ENCODE results near the gene TCERG1L.
"Not testable (repeated sequence)": the region's sequence is repeated elsewhere in the genome, so short reads cannot be mapped to it uniquely, and the experiment has no call there.

TCERG1L gene

DNA sequence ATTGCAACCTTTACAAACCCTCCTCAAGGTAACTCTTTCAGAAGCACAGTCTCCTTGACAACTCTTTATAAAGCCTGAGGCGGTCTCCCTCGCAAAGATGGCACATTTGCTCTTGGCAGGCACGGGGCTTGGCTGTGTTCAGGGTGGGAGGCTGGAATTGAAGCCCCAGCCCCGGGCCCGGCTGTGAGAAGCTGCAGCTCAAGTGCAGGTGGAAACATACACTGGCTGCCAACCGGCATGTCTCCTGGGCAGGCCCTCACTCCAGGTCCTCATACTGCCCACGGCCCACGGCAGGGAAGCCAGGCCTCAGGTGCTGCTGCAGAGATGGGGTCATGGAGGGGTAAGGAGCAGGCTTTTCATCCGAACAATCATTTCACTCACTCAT, 194.5 kb downstream of the TCERG1L start:
- DNase-seq, result no peak

DNA sequence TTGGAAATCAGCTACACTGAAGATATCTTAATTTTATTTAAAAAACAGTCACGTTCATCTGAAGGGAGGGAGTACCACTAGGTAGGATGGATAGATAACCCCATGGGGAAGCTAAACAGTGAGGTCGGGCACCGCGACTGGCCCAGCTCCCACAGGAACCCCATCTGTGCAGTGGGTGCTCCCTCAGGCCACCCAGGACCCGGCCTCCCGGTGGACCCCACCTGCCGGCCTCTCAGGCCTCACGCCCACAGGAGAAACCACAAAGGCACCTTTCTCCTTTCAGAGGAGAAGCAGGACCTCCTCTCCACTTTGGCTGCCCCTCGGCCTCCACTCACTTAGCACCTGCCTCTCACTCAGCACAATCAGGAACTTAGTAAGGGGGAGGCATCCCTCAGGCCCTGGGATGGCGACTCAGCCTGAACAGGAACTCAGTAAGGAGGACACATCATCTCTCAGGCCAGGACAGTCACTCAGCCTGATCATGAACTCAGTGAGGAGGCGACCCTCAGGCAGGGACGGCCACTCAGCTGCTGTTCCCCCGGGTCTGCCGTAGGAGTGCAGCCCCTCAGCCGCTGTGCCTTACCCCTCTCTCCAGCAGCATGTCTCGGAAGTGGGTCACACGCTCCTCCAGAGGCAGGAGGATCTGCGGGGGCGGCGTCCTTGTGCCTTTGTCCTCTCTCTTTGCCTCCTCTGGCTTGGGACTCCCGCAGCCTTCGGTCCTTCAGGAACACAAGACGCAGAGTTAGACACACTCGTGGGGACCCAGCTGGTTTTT, 195.1 kb downstream of the TCERG1L start:
- no peak for DNase-seq

DNA sequence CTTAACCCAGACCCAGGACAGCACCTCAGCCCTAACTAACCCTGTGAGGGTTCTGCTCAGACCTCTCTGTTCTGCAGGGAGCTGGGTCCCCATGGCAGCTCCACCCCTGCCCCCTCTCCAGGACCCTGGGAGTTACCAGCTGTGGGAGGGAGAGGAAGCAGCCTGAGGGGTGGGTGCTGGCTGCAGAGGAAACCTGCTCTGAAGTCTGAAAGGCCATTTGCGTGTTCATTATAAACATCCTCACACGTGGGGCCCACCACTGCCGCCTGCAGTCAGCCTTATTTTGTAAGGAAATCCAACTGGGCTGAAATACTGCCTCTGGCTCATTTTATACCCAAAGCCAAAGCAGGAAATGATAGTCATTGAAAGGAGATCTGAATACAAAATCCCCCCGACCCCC, 195.7 kb downstream of the TCERG1L start:
- DNase-seq, result no peak

DNA sequence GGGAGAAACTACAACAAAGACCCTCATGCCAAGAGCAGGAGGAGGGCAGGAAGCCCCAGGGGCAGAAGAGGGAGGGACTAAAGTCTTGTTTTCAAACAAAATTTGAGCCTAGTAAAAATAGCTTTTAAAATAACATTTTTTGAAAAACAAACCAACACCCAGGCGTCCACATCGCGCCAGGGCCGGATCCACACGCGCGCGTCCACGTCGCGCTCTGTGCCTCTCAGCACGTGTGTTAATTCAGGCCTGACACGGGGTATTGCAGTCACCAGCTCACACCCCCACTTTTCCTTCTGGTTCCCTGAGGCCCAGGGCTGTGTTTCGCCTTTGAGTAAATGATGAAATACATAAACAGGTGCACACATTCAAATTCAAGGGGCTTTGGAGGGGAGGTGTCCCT, 196.2 kb downstream of the TCERG1L start:
- DNase-seq, result no peak

DNA sequence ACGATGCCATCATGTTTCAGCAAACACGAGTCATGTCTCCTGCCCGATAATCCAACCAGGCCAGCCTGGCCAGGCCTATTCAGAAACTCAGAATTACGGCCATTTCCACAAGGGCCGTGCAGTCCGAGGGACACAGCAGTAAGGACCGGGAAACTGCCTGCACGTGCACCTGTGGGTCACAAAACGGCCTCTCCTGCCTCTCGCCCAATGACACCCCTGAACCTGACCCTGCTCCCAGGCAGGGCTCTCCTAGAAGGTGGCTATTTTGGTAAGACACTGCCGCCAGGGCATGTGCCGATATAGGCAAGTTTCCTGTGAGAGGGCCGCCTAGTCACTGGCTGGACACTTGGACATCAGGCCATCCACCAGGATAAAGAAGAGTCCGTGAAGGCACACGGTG, 196.7 kb downstream of the TCERG1L start:
- DNase-seq, result no peak

DNA sequence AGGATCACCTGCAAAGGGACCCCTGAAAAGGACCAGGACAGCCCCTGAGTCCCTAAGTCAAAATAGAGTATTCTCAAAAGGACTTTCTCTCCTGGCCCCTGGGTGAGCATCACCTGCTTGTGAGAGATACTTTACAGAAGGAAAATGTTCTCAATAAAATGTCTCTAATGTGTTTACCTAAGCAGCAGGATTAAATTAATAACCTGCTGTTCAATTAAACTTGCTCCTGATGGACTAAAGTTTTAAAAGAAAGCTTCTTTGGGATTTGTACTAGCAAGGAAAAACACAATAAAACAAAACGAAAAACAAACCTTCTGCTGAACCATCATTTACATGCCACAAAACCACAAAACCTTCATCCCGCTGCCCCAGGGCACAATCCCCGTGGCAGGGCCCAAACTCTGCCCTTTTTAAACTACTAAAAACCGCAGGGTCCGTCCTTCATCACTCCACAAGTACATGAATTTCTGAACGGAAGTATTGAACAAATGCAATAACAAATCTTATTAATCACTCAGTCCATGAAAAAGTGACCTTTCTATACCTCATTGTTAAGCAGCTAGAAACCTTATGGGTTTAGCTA, 197.7 kb downstream of the TCERG1L start:
- no peak for DNase-seq

DNA sequence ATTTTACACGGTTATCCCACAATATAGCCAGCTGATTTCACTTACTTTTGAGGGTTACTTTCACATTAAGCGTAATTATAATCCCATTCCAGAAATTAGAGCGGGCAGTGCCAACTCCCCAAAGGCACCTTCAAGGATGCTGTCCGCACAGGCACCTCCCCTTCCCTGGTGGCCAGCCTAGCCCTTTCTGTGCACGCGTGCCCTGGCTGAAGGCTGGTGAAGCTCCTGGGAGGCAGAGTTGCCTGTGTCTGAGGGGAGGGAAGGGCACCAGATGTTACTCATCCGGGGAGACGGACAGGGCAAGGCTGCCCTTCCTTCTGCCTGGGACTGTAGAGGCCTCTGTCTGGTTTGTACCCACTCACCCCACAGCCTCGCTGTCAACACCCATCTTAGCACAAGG, 198.4 kb downstream of the TCERG1L start:
- DNase-seq, result no peak

DNA sequence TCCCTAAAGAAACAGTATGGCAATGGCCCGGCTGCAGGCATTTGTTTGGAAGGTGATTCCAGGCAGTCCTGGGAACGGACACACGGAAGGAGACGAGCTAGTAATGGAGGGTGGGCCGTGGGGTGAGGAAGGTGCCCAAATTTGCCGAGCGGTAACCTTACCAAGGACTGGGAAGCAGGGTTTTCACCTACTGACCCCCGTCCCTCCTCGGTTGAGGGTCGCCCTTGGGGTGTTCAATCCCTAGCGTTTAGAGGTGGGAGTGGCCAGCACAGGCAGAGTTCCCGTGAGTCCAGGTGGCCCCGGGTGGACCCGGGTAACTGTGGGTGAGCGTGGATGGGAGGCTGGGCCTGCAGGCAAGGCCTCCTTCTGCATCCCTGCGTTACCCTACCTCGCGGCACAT, 198.8 kb downstream of the TCERG1L start:
- DNase-seq, result no peak

DNA sequence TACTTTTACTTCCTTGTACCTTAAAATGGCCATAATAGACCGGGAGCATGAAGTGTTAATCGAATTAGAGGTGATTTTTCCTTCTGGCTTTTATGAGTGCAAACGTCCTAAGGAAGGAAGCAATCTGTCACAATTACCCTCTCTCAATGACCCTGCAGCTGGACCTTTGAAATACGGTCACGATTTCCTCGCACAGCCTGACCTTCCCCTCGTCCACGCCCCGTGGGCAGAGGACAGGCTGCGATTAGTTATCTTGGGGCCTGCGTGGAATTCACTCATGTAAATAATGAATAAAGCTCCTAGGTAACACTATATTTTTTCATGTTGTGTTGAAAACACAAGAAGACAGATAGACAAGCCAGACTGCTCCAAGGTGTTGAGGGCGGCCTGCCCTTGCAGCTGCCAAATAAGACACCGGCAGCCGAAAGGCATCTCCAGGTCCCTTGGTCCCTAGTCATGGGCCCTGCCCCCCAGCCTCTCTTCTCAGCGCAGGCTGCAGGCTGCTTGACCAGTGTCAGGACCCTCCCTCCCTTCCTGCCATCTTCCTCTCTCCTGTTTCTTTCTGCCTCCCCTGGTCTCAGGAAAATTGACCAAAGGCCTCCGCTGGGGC, 199.9 kb downstream of the TCERG1L start:
- DNase-seq, result no peak

DNA sequence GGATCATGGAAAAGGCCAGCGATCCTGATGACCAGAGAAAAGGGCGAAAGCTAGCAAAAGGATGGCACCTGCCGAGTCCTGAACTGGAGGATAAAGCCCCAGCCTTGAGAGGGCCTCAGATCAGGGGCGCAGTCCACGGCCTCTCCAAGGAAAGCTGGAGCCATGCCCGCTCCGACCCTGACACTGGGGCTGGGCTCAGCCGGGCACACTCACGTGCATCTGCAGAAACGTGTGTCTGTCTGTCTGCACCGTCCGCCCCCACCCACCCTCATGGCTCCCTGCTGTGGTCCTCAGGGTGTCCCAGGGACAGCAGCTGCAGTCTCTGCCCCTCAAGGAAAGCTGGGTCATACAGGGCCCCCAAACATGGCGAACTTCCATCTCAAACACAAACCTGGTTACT, 200.5 kb downstream of the TCERG1L start:
- DNase-seq, result no peak

DNA sequence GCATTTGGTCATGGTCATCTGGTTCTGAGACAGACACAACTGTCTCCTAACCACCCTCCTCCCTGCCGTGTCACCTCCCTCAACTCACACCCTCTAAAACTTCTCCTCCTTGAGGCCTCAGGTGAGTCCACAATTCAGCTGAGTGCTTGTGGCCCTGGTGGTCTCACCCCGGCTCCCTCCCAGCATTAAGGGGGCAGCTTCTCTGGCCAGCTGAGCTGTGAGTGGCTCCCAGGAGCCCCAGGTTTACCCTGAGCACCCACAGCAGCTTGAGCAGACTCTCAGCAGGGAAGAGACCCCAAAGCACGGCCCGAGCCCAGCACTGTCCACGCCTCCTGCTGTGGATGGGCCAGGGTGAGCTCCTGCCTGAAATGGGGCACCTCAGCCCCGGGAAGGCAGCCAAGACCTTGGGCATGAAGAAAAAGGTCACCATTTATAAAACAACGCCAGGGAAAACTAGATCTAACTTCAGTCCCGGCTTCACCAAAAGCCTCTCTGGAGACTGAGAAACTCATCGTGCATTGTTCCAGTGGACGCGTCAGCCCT, 201.2 kb downstream of the TCERG1L start:
- no peak for DNase-seq

DNA sequence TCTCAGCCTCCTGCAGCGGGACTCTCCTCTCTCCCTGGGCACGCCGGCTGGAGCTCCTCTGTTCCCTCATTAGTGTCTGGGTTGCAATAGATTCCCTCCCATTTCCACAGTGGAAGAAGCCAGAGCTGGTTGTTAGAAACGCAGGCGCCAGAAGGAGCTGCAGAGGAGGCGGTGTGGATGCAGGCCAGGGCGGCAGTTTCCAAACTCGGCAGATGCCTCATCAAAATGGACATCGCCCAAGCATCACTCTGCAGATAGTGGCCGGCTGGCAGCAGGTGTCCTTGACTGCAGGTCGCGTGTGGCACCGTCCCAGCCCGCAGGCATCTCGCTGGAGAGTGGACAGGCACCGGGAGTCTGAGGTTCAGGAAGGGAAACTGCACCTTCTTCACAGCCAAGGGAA, 201.8 kb downstream of the TCERG1L start:
- DNase-seq, result no peak

DNA sequence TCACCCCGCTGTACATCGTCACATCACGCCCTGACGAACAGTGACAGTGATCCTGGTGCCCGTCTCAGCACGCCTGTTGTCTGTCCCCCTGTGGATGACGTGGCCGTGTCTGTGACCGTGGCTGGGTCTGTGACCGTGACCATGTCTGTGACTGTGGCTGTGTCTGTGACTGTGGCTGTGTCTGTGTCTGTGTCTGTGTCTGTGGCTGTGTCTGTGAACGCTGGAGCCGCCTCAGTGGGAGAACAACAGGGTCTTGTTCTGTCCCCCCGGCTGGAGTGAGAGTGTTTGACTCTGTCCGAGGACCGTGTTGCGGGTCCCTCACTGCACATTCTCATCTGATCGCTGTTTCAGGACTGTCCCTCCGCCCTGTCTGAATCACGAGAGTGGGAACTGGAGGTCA, 202.2 kb downstream of the TCERG1L start:
- no peak for DNase-seq

DNA sequence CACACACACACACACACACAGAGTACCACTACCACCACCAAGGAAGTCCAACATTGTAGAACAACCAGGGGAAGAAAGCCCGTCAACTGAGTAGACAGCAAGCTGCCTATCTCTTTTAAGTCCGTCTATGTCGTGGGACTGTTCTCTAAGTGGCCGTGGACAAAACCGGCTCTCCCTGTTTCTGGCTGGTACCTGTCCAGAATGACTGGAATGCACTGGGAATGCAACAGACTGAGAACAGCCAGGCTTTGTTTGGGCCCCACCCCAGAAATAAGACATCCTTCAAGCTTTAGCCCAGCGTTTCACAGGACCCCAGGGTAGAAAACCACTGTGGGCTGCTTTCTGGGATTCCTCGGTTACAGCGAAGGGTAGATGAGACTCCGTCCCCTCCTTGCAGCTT, 203.6 kb downstream of the TCERG1L start:
- no peak for DNase-seq

DNA sequence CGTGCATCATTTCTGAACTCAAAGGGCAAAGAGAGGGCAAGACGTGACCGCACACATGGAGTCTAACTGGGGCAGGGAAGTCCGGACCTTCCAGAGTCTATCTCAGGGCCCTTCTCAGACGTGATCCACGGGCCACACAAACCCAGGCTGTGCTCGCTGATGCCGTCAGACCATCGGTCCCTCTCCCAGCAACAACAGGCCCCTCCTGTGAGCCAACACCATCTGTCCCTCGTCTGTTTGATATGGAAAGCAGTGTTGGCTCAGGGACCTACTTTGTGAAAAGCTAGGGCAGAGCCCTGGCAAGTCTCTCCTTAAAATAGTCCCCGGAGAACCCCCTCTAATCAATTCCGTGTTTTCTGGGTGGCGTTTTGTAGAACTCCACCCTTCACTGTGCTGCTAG, 208.8 kb downstream of the TCERG1L start:
- no peak for DNase-seq

DNA sequence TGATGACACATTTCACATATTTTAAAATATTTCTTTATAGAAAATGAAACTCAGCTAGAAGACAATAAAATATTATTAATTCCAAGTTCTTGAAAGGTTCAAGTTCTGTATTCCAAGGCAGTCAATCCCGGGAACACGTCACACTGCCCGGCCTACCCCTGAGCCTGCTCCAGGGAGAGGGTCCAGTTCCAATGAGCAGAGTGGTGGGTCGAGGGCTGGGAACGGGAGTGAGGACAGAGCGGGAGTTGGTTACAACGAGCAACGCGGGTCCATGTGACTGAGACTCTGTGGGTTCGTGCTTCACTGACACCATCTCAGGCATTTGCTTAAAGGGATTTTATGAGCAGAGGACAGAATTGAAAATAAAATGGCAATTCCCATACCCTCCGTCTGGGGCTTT, 209.4 kb downstream of the TCERG1L start:
- DNase-seq, result no peak

DNA sequence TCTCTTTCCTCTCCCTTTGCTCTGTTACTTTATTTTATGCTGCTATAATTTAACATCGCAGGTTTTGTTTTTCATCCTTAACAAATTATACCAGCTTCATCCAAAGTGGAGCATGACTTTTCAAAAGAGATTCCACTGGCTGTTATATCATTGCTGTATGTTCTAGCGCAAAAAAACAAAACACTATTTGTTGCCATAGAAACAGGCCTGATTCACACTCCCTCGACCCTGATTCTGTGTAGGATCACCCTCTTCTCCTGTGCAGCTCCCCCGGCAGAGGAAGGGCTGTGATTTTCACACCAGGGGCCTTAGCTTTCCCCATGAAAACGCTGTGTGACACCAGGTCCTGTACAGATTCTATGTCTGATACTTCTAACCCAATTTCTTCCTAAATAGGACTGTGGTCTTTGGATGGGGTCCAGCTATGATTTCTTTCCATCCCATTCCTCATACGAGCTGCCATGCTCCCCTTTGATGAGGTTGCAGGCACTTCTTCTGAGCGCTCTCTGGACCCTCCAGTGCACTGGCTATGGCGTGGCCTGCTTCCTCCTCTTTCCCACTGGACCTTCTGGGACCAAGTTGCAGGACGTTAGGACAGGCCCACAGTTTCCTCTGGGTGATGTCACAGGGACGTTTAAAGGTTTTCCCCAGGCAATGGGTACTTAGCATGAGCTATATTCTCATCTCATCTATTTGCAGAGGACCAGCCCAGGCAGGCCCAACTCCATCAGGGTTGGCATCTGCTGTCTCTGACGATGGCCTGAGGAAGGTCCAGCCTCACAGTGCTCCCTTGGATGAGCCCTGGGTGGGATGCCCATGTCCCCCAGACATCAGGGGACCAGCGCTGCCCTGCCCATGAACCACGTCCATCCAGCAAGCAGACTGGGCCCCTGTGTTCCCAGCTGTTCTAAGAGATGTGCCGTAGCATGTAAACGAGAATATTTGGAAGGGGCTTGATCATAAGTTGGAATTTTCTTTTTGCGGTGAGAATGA, 210.8 kb downstream of the TCERG1L start:
- DNase-seq, result not testable (repeated sequence)

DNA sequence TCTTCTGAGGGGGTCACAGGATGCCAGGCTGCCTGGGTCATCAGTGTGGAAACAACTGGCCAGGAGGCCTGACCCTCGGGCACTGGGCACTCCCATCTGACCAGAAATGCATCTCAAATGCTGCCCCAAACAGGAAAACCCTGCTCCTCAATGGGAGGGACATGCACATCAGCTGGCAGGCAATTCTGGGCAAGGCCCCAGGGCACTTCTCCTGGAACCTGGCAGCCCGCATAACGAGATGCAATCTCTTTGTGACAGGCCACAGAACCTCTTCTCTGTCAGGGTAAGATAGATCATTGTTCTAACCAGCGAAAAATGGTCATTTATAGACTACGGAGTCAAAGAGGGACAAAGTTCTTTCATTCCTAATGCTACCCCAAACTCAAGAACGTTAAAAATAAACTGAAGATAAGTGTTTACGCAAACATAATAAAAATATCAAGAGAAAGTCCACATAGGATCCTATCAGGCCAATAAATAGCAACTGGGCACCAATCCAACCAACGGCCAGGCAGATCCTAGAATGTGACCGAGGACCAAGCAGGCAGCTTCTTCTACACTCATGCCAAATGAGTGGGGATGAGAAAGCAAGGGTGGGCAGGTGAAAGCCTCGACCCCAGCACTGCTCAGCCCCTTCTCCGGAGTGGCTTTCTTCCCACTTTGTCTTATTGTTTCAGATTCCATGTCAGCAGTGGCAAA, 212.3 kb downstream of the TCERG1L start:
- peak; percentile 18 for DNase-seq

DNA sequence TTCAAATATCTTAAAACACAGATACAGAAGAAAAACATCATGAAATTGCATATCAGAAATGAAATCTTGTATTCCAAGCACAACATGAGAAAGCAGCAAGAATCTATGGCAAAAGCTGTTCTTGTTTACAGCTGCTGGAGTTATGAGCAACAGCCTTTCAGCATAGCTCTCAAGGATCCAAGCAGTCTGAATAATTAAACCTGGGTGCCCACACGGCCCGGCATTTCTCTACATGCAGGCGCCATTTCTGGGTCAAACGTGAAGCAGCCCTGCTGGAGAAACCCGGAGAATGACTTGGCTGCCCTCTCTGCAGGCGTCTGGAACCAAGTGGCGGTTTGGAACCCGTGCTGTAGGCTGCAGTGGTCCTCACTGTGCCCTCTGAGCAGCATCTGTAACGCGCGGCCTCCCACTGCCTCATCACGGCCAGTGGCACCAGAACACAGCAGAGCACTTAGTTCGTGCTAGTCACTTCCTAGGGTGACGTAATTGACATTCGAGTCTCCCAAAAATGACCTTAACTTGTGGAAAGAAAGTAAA, 213.0 kb downstream of the TCERG1L start:
- DNase-seq, result no peak

DNA sequence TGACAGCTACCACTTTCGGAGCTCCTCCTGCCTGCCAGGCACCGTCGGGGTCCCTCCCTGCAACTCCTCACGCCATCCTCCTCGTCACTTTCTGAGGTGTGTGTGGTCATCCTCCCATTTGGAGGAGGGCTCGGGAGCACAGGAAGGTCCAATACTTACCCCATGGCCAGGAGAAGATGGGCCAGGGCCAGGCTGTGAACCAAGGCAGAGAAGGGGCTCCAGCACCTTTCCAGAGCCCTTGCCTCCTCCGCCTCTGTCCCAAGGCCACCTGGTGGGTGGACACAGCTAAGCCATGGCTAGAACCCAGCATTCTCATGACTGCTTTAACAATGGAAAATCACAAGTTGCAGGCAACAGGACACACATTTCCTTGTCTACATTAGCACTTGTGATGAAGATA, 215.5 kb downstream of the TCERG1L start:
- DNase-seq, result no peak

DNA sequence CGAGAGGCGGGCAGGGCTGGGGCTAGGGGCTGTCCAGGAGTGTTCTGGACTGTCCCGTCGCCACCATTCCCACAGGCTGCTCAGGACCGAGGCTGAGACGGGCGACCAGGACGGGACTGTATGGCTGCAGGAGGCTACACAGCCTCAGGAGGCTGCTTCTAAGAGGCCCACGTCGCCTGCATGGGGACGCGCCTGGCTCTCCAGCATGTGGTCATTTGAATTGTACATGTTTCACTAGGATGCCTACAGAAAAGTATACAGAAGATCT, 216.3 kb downstream of the TCERG1L start:
- no peak for DNase-seq

DNA sequence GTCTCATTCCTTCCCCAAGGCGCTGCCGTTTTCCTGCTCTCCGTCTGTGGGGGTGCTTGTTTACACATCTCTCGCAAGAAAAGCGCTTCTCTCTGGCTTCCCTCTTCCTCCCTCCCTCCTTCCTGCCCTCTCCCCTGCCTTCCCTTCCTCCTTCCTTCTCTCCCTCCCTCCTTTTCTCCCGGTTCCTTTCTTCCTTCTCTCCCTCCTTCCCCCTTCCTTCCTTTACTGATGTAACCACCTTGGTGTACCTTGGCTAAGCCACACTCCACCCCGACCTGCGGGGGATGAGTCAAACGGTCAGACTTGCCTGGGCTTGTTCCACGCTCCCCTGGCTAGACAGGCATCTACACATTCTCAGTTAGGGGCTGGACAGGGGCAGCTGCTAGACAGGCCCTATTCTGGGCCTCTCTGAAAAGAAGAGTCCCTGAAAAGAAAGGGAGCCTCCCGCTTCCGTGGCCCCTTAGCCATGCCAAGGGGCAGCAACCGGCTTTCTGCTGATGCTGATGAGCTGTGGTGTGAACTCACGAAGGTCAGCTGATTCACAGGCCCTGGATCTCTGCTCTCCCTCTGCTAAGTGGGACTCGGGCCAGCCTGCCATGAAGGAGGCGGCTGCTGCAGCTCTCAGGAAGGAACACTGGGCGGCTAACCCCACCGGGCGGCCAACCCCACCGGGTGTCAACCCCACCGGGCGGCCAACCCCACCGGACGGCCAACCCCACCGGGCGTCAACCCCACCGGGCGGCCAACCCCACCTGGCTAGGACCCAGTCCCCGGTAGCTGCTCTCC, 216.8 kb downstream of the TCERG1L start:
- DNase-seq, result no peak

All from NCI-H1092 (cell line).